ENCODE measurements around the gene ALK.

DNA sequence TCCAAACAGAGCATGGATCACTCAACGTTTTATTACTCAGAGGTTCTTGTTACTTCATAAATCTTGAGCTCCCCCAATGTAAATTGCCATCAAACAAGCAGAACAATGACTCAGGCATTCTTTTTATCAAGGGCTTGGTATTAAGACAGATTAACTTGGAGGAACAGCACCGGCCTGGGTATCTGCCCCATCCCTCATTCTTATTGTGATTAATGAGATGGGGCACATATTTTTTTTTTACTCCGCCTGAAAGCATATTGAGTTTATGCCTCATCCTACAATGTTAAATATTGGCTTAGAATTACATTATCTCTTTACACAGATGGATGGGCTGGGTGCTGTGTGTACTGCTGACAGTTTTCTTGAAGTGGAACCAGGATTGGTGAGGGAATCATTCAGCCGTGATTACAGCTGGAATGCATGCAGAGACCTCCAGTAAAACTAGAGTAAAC, 418.9 kb downstream of the ALK start:
- no peak for TF ChIP-seq CTCF (IDR thresholded peaks at IDR 0.05)
- no peak for TF ChIP-seq POLR2A (IDR thresholded peaks at IDR 0.05)

Measured in Peyer's patch (tissue), 4 donors.